Left colon (tissue), 2 donors: ENCODE results near the gene NIPSNAP3A. TPM values are rescaled to one million over a fixed set of nuclear protein-coding genes. Genes with fewer than 3 reads are reported as not detected.

Experiments used
- ATAC-seq: fragments of 200-7000 bp; cut with Tn5 transposase; one replicate; pipeline ENCODE4 v1.9.1; 2020; ENCODE audit warnings: mild to moderate bottlenecking, moderate library complexity
- DNase-seq, 2 donors: peaks; one replicate each; pipeline ENCODE4 v3.0.0-alpha.2; 2020
- intact Hi-C, 2 donors: fragments of 100-400 bp; cut with DNase I in 1 of 2; cut with micrococcal nuclease in 1 of 2; formaldehyde crosslinking; loops; one replicate each; pipeline versions ENCODE4 v1.11.2 to v1.14.0; 2022; cut with DNase I, micrococcal nuclease
- total RNA-seq, 2 donors: library from RNA; stranded (reverse); fragmentation: NEBNext Ultra II Directional; extraction: Animal tissue kit (Norgen Biotek cat#: 25700); gene quantifications; one replicate each; pipeline ENCODE4 v1.2.1, GENCODE V29; 2021
- donor health status: DM: no; HTN: no; CAD: no.
- donor health status: DM: yes; HTN: yes; CAD: no.

The NIPSNAP3A gene
- total RNA-seq, 2 donors from 2014 or later, result 40.6 to 52.5 TPM

GRCh38 chr9:104772714-104773510 is 25.4 kb downstream of the NIPSNAP3A start:
- DNase-seq (no peak), ATAC-seq (no peak)
- intact Hi-C loops, result no loop called here

- intact Hi-C loops, result no loop called here
- ATAC-seq (no peak), DNase-seq (no peak)
These were observed 26.6 kb downstream of the NIPSNAP3A start for GRCh38 chr9:104774132-104774531.

- DNase-seq (peak in 1 of 2 donors; percentile 29), ATAC-seq (peak; percentile 24)
- intact Hi-C loops, result no loop called here
These were observed 27.5 kb downstream of the NIPSNAP3A start for GRCh38 chr9:104774831-104775573.

- intact Hi-C loops, result no loop called here
- DNase-seq (no peak), ATAC-seq (no peak)
These were observed 28.1 kb downstream of the NIPSNAP3A start for GRCh38 chr9:104775574-104775936.

- intact Hi-C loops, result no loop called here
- DNase-seq, result no peak
- no peak for ATAC-seq
These were observed 28.5 kb downstream of the NIPSNAP3A start for GRCh38 chr9:104775976-104776375.

GRCh38 chr9:104776797-104777196 is 29.3 kb downstream of the NIPSNAP3A start:
- DNase-seq, result no peak
- ATAC-seq, result no peak
- intact Hi-C loops, result no loop called here

- intact Hi-C loops, result no loop called here
- ATAC-seq (no peak), DNase-seq (no peak)
These were observed 31.3 kb downstream of the NIPSNAP3A start for GRCh38 chr9:104778802-104779201.

GRCh38 chr9:104779334-104779733 is 31.9 kb downstream of the NIPSNAP3A start:
- ATAC-seq, result no peak
- intact Hi-C loops, result no loop called here
- no peak for DNase-seq

- intact Hi-C loops, result no loop called here
- ATAC-seq (no peak), DNase-seq (no peak)
These were observed 32.6 kb downstream of the NIPSNAP3A start for GRCh38 chr9:104779946-104780535.

GRCh38 chr9:104780796-104781395 is 33.4 kb downstream of the NIPSNAP3A start:
- intact Hi-C loops, result no loop called here
- ATAC-seq (peak; percentile 43), DNase-seq (no peak)

- intact Hi-C loops, result no loop called here
- ATAC-seq (no peak), DNase-seq (no peak)
These were observed 36.1 kb downstream of the NIPSNAP3A start for GRCh38 chr9:104783588-104783987.

GRCh38 chr9:104784098-104784497 is 36.6 kb downstream of the NIPSNAP3A start:
- ATAC-seq, result no peak
- no peak for DNase-seq
- intact Hi-C loops, result no loop called here

GRCh38 chr9:104786293-104786692 is 38.8 kb downstream of the NIPSNAP3A start:
- intact Hi-C loops, result no loop called here
- DNase-seq (no peak), ATAC-seq (no peak)

GRCh38 chr9:104787306-104788015 is 40.0 kb downstream of the NIPSNAP3A start:
- ATAC-seq (no peak), DNase-seq (no peak)
- intact Hi-C loops, result no loop called here

- intact Hi-C loops, result no loop called here
- ATAC-seq (no peak), DNase-seq (no peak)
These were observed 40.8 kb downstream of the NIPSNAP3A start for GRCh38 chr9:104788251-104788650.

GRCh38 chr9:104794070-104794469 is 46.6 kb downstream of the NIPSNAP3A start:
- ATAC-seq (no peak), DNase-seq (no peak)
- intact Hi-C loops, result no loop called here

GRCh38 chr9:104795082-104795481 is 47.6 kb downstream of the NIPSNAP3A start:
- intact Hi-C loops, result no loop called here
- DNase-seq (no peak), ATAC-seq (no peak)

- intact Hi-C loops, result no loop called here
- DNase-seq (no peak), ATAC-seq (no peak)
These were observed 48.4 kb downstream of the NIPSNAP3A start for GRCh38 chr9:104795857-104796256.
